HUES6 (cell line): ENCODE data around the gene ZC3H18.

ENCODE experiments used
- H3K27ac ChIP-seq: 2 replicates; pipeline ENCODE4 v1.7.0; 2013; ENCODE audit warnings: low read depth, mild to moderate bottlenecking, low read length, inconsistent platforms
- H3K27me3 ChIP-seq: 2 replicates; pipeline ENCODE4 v1.6.1; 2013; ENCODE audit warnings: low read length; ENCODE audit not compliant: control insufficient read depth, insufficient read depth
- H3K36me3 ChIP-seq: 2 replicates; pipeline ENCODE4 v1.6.1; 2013; ENCODE audit warnings: low read length; ENCODE audit not compliant: control insufficient read depth, insufficient read depth
- H3K4me1 ChIP-seq: 2 replicates; pipeline ENCODE4 v1.6.1; 2013; ENCODE audit warnings: low read length; ENCODE audit not compliant: control insufficient read depth, insufficient read depth
- H3K4me3 ChIP-seq: 2 replicates; pipeline ENCODE4 v1.5.1; 2013; ENCODE audit warnings: low read depth, low read length
- H3K9ac ChIP-seq: one replicate; pipeline ENCODE4 v1.6.1; 2013; ENCODE audit warnings: mild to moderate bottlenecking, low read length
- H3K9me3 ChIP-seq: 2 replicates; pipeline ENCODE4 v1.6.1; 2013; ENCODE audit warnings: low read depth, low read length; ENCODE audit not compliant: control insufficient read depth, insufficient read depth

Gene ZC3H18

DNA sequence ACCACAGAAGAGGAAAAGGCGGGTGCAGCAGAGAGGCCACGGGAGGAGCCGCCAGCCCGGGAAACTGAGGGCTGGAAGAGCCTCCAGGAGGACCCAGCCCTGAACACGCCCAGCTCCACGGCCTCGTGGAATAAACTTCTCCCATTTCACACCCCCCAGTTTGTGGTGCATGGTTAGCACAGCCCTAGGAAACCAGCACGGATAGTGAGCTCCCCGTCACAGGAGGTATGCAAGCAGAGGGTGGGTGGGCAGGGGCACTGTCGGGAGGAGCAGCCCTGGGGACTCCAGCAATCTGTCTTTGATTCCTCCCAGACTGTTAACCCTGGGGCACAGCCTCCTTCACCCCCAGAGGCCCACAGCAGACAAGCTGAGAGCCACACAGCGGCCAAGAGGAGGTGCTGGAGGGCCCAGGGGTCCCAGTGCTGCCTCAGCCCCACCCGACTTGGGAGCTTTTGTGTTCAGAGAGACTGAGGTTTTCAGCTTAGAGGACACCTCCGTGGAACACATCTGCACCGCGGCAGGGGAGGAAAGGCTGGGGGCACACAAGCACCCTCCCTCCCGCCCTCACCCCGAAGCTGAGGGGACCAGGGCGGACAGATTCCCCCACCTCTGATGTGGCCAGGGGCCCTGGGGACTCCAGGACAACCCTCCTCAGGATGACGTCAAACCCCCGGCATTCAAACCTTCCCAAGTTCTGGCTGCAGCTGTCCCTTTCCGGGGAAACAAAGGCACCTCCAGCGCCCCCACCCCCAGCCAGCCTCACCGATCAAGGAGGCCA, 66.5 kb downstream of the ZC3H18 start:
- H3K9me3 ChIP-seq = no peaks in the 10 kb centered on the region
- peaks cover 7% of the 10 kb centered on the region; the same call in 1 of the 2 replicates for H3K36me3 ChIP-seq
- H3K27me3 ChIP-seq = peaks cover 29% of the 10 kb centered on the region; the same call in 1 of the 2 replicates
- H3K4me3 ChIP-seq = no peak overlapping the region
- peaks cover 21% of the 10 kb centered on the region for H3K4me1 ChIP-seq
- no peak overlapping the region for H3K9ac ChIP-seq
- no peak overlapping the region for H3K27ac ChIP-seq

DNA sequence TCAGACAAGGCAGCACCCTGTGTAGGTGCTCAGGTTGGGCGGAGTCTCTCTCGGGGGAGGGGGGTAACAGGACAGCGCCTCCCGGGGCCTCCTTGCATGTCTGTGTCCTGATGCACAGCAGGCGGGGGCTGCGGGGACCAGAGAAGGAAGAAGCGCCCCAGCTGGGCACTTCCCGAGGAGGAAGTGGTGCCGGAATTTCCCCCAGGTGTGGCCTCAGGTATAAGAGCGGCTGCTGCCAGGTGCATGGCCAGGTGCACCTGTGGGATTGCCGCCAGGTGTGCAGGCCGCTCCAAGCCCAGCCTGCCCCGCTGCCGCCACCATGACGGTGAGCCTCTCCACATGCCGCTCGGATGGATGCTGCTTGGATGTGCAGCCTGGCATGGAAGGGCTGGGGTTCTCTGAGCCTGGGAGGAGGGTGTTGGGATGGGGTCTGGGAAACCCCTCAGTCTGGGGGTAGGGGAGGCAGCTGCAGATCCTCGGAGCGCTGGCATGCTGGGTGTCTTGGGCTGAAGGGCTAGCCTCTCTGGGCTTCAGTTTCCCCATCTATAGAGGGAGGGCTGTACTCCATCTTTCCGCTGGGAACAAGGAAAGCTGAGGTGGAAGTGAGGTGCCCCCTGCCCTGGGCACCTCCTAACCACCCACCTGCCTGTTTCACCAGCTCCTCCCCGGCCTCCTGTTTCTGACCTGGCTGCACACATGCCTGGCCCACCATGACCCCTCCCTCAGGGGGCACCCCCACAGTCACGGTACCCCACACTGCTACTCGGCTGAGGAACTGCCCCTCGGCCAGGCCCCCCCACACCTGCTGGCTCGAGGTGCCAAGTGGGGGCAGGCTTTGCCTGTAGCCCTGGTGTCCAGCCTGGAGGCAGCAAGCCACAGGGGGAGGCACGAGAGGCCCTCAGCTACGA, 68.4 kb downstream of the ZC3H18 start, which contains the start of gene IL17C:
IL17C (plus strand) TSS at position 250 of the 908 bp plus-strand sequence; CDS start at position 320, 70 bp downstream.
- no peak within 1 kb of the TSS for H3K27ac ChIP-seq
- H3K36me3 ChIP-seq = no peaks in the 10 kb centered on the region
- H3K4me1 ChIP-seq = peaks cover 21% of the 10 kb centered on the region
- H3K4me3 ChIP-seq = no peak within 1 kb of the TSS
- H3K27me3 ChIP-seq = peaks cover 29% of the 10 kb centered on the region; the same call in 1 of the 2 replicates
- no peak within 1 kb of the TSS for H3K9ac ChIP-seq
- no peaks in the 10 kb centered on the region for H3K9me3 ChIP-seq

DNA sequence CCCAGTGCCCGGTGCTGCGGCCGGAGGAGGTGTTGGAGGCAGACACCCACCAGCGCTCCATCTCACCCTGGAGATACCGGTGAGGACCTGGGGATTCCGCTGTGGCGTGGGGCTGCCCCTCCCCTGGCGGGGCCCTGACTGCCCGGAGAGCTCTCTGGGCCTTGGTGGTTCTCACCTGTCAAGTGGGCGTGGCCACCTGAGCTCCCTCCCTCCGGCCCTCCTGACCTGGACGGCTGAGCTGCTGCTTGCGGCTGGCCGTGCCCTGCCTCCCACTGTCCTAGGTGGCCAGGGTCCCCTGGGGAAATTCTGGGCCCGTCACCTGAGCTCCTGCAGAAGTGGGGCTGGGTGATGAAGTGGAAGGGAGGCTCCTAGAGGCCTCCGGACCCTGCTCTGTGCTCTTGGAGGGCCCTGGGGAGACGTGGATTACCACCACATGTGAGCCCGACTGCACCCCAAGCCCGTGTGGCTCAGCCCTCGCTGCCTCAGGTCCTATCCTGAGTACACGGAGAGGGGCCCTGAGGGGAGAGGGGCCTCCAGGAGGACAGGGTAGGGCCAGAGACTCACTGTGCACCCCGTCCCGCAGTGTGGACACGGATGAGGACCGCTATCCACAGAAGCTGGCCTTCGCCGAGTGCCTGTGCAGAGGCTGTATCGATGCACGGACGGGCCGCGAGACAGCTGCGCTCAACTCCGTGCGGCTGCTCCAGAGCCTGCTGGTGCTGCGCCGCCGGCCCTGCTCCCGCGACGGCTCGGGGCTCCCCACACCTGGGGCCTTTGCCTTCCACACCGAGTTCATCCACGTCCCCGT, 69.2 kb downstream of the ZC3H18 start:
- H3K27me3 ChIP-seq = peaks cover 29% of the 10 kb centered on the region; the same call in 1 of the 2 replicates
- no peak overlapping the region for H3K4me3 ChIP-seq
- H3K36me3 ChIP-seq = peaks cover 3% of the 10 kb centered on the region; the same call in 1 of the 2 replicates
- no peak overlapping the region for H3K27ac ChIP-seq
- H3K4me1 ChIP-seq = peaks cover 21% of the 10 kb centered on the region
- H3K9me3 ChIP-seq = no peaks in the 10 kb centered on the region
- H3K9ac ChIP-seq = no peak overlapping the region

DNA sequence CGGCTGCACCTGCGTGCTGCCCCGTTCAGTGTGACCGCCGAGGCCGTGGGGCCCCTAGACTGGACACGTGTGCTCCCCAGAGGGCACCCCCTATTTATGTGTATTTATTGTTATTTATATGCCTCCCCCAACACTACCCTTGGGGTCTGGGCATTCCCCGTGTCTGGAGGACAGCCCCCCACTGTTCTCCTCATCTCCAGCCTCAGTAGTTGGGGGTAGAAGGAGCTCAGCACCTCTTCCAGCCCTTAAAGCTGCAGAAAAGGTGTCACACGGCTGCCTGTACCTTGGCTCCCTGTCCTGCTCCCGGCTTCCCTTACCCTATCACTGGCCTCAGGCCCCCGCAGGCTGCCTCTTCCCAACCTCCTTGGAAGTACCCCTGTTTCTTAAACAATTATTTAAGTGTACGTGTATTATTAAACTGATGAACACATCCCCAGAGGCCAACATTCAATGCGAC, 69.9 kb downstream of the ZC3H18 start:
- H3K9me3 ChIP-seq = no peaks in the 10 kb centered on the region
- H3K4me1 ChIP-seq = peaks cover 18% of the 10 kb centered on the region
- H3K9ac ChIP-seq = no peak overlapping the region
- no peak overlapping the region for H3K4me3 ChIP-seq
- H3K27me3 ChIP-seq = peaks cover 26% of the 10 kb centered on the region; the same call in 1 of the 2 replicates
- no peak overlapping the region for H3K27ac ChIP-seq
- H3K36me3 ChIP-seq = peaks cover 3% of the 10 kb centered on the region; the same call in 1 of the 2 replicates

DNA sequence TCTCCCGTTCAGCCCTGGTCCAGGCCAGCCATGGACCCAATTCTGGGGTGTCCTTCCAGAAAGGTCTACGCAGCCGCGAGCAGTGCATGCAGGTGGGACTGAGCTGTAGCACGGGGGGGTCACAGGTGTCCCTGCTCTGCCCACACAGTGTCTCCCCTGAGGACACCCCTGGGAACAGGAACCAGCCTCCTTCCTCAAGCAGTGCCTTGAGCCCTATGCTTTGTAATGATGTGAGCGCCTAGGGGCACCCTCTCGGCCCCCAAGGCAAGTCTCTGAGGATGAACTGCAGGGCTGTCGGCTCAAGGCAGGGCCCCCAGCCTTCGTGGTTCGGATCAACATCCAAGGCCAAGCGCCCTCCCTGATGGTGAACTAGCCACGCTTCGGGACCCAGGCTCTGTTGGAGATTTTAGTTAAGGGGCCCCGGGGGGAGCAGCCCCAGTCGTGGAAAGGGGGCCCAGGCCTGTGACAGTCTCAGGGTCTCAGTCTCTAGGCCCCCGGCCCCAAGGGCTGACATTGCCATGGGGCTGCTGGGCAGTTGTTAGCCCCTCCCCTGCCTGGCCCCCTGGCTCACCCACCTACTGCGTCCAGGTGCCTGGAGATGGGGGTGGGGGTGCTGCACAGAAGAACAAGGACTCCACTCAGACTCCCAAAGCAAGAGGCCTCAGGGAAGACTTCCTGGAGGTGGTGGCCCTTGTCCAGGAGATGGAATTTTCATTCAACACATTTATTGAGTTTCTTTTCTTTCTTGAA, 70.5 kb downstream of the ZC3H18 start:
- no peak overlapping the region for H3K4me3 ChIP-seq
- H3K9ac ChIP-seq = no peak overlapping the region
- H3K4me1 ChIP-seq = peaks cover 15% of the 10 kb centered on the region
- H3K9me3 ChIP-seq = no peaks in the 10 kb centered on the region
- no peak overlapping the region for H3K27ac ChIP-seq
- peaks cover 3% of the 10 kb centered on the region; the same call in 1 of the 2 replicates for H3K36me3 ChIP-seq
- peaks cover 20% of the 10 kb centered on the region; the same call in 1 of the 2 replicates for H3K27me3 ChIP-seq

DNA sequence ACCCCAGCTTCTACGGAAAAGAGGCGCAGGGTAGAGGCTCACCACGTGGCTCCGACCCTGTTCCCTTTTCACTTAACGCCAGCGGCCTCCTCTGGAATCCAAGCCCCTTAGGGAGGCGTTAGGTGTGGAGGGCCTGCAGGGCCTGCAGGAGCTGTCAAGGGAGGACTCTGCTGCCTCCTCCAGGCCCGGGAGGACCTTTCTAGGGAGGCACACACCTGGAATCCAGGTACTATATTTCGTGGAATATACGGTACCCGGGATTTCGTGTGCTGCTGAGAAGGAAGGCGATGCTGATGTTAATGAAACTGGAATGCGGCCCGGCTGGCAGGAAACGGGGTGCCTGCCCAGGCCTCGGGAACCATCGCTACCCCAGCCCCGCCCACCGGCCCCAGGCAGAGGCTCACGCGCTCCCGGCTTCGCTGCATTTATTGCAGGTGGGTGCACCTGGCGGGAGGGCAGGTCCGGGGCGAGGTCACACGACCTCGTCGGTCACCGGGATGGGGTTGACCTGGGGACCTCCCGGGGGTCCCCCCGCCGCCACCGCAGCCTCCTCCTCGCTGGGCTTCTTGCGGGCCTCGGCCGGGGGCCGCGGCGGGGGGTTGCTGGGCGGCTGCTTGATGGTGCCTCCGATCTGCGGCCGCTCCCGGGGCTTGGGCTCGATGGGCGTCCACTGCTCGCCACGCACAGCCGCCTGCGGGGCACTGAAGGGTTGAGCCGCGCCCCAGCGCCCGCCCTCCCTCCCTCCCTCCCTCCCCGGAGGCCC, 72.9 kb downstream of the ZC3H18 start:
- H3K9ac ChIP-seq = no peak overlapping the region
- H3K4me1 ChIP-seq = peaks cover 15% of the 10 kb centered on the region
- H3K9me3 ChIP-seq = no peaks in the 10 kb centered on the region
- no peak overlapping the region for H3K4me3 ChIP-seq
- H3K36me3 ChIP-seq = peaks cover 3% of the 10 kb centered on the region; the same call in 1 of the 2 replicates
- H3K27me3 ChIP-seq = peaks cover 14% of the 10 kb centered on the region; the same call in 1 of the 2 replicates
- no peak overlapping the region for H3K27ac ChIP-seq

DNA sequence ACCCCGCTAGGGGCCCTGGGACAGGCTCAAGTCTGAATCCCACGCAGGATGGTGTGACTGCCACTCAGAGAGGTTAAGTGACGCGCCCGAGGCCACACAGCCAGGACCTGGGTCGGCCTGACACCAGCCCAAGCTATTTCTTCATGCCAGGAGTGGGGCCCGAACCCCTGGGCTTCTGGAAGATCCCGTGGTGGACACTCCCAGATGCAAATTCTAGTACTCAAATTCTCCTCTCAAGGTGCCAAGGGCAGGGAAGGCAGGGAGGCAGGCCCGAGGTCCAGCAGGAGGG, 73.4 kb downstream of the ZC3H18 start:
- no peaks in the 10 kb centered on the region for H3K9me3 ChIP-seq
- peaks cover 11% of the 10 kb centered on the region for H3K4me1 ChIP-seq

DNA sequence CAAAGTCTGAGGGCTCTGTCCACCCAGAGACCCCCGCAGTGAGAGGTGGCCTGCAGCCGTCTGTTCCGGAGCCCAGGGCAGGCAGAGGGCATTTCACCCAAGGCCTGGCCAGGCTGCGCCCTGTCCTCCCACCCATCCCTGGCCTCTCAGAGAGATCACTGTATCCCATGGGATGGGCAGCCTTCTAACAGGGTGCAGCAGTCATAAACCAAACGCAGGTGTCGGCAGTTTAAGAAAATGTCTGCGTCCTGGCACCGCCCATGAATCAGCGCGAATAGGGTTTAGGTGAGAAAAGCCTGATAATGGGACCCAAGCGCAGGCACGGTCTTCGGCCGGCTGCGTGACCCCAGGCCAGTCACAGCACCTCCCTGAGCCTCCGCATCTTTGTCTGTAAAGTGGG, 75.3 kb downstream of the ZC3H18 start:
- H3K9me3 ChIP-seq = no peaks in the 10 kb centered on the region
- H3K4me1 ChIP-seq = peaks cover 7% of the 10 kb centered on the region
- H3K4me3 ChIP-seq = no peak overlapping the region
- no peak overlapping the region for H3K9ac ChIP-seq
- H3K36me3 ChIP-seq = peaks cover 3% of the 10 kb centered on the region; the same call in 1 of the 2 replicates
- H3K27me3 ChIP-seq = no peaks in the 10 kb centered on the region
- no peak overlapping the region for H3K27ac ChIP-seq

More for the DNA sequence above, 73.4 kb downstream of the ZC3H18 start:
- H3K27me3 ChIP-seq = peaks cover 11% of the 10 kb centered on the region; the same call in 1 of the 2 replicates
- H3K27ac ChIP-seq = no peak overlapping the region
- no peak overlapping the region for H3K9ac ChIP-seq
- no peak overlapping the region for H3K4me3 ChIP-seq
- peaks cover 3% of the 10 kb centered on the region; the same call in 1 of the 2 replicates for H3K36me3 ChIP-seq

DNA sequence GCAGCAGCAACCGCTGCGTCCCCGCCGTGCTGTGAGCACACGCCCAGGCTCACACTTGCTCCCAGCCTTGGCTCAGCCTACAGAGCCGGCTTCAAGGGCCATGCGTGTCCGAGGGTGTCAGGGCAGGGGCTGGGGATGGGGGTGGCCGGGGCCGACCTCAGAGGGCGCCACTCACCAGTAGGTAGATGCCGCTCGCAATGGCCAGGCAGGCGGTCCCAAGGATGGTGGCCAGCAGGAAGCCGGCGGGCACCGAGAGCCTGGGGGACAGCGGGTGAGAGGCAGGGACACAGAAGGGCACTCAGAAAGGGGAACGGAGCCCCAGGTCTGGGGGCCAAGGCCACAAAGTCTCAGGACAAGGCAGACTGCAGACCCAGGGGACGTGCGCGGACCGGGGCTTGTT, 75.7 kb downstream of the ZC3H18 start:
- no peaks in the 10 kb centered on the region for H3K27me3 ChIP-seq
- no peak overlapping the region for H3K9ac ChIP-seq
- H3K9me3 ChIP-seq = no peaks in the 10 kb centered on the region
- no peak overlapping the region for H3K27ac ChIP-seq
- peaks cover 7% of the 10 kb centered on the region for H3K4me1 ChIP-seq
- H3K36me3 ChIP-seq = peaks cover 3% of the 10 kb centered on the region; the same call in 1 of the 2 replicates
- no peak overlapping the region for H3K4me3 ChIP-seq
